C1 segment of cervical spinal cord (tissue), 14 donors: ENCODE measurements around the gene PWWP2B.

Experiments
- DNase-seq, 14 donors: peaks; one replicate each; lab custom pipeline; 2025; lab: John Stamatoyannopoulos, UW

PWWP2B gene

DNA sequence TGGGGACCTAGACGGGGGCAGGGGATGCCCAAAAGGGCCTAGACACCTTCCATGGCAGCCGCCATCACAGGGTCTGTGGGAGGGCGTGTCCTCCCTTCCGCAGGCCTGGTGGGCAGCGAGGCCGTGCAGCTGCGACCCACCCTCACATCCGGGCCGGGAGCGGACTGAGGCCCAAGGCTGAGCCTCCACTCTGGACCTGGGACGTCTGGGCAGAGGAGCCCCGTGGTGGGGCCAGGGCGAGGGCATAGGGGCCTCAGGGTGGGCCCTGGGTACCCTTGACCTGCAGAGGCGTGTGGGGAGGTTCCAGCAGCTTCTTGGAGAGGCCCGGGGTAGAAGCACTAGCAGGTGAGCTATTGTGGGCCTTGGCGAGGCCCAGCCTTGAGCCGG is 49.2 kb downstream of the PWWP2B start:
- DNase-seq: no peak

DNA sequence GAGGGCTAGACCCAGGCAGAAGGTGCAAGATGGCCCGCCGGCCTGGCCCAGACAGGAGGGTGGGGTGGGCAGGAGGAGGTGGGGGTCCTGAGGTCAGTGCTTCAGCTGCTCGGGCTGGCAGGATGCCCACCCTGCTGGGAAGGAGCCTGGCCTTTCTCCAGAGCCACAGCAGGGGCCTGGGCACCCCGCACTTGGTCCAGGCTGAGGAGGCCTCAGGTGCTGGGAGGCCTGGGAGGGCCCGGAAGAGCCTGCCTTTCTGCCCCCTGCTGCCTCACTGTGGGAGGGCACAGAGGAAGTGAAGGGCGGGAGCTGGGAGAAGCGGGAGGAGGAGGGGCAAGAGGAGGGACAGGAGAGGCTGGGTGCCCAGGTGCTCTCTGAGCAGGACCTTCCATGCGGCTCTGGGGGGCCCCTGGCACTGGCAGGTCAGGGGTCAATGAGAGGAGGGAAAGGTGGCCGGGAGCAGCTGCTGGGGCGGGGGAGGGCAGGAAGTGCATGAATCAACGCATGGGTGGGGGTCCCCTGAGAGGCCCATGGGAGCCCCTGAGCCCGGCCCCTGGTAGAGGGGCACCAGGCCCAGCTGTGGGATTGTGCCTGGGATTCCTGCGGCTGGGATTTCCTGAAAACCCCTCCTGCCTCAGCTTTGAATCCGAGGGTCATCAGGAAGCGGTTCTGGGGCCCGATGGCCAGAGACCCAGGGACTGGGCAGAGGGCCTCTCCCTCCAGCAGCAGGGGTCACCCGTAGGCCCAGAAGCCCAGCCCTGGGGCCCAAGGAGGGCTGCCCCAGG is 49.9 kb downstream of the PWWP2B start:
- DNase-seq: no peak

DNA sequence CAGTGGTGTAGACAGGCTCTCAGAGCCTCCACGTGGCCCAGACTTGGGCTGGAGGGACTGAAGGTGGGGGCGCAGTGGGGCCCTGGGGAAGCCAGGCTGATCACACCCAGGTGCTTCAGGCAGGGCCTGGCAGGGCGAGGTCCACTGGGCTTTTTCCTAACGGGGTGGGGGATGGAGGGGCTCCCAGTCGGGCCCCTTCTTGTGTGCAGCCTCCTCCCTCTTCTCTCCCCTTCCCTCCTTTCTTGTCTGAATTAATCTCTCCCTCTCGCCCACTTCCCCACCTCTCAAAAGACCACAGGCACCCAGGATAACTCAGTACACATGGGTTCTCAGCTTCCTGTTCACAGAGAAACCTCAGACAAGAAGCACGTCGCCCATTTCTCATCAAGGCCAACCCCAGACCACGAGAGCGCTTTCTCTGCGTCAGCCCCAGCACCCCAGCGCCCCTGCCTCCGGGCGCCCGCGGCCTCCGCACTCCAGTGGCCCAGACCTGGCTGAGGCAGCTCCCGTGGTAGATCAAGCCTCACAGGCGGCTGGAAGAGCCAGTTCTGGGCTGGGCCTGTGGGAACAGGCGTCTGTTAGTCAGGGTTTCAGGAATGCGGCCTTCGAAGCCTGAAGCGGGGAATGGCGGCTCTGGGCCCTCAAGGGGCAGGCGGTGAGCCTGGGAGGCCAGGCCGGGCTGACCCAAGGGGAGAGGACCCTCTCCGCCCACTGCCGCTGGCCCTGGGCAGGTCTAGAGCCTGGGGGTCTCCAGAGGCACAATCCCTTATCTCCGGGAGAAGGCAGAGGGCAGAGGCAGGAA is 50.6 kb downstream of the PWWP2B start:
- DNase-seq: no peak

DNA sequence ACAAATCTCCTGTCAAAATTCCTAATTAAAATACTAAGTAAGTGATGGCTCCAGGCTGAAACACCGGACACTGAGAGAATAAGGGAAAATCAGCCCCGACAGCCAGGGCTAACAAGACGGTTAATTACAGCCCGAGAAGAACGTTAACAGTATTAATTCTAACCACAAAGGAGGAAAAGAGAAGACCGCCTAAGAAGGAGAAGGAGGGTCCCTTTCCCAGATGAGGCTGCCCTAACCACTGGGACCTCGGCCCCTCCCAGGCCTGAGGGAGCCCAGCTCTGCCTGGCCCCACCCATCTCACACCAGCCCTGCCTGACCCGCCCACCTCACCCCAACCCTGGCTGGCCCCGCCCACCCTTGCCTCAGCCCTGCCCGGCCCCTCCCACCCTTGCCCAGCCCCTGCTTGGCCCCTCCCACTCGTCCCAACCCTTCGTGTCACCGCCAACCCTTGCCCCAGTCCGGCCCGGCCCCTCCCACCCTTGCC is 51.3 kb downstream of the PWWP2B start:
- DNase-seq: no peak

DNA sequence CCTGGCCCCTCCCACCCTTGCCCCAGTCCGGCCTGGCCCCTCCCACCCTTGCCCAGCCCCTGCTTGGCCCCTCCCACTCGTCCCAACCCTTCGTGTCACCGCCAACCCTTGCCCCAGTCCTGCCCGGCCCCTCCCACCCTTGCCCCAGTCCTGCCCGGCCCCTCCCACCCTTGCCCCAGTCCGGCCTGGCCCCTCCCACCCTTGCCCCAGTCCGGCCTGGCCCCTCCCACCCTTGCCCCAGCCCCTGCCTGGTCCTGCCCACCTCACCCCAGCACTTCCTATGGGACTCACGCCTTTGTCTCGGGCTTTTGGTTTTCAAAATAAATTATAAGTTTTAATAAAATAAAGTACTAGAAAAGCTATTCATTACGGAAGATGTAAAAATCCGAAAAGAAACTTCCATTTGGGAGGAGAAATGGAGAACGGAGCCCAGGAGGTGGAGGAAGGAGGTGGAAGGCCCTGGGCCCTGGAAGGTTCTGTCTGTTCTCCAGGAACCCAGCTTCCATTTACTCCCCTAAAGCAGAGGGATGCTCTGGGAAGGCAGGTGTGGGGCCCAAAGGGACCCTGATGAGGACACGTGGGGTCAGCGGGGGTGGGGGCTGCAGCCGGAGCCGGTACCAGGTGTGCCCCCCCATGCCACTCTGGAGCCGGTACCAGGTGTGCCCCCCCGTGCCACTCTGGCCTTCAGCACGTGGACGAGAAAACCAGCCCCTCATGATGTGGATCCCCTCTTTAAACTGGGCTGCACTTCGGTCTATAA is 52.2 kb downstream of the PWWP2B start:
- no peak for DNase-seq

DNA sequence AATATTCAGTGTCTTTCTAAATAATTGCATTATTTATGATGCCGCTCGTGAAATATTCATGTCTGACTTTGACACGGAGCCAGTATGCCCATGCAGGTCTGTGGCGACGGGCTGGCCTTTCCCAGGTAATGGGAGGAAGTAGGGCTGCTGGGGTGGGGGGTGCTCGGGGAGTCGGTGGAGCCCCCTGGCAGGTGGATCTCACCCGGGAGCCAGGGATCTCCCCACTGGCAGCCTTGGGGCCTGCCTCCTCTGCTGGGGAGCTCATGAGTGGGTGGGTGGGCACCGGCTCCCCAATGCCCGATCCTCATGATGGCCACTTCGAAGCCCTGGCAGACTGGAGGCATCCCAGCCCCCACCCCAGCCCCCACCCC is 52.8 kb downstream of the PWWP2B start:
- no peak for DNase-seq

DNA sequence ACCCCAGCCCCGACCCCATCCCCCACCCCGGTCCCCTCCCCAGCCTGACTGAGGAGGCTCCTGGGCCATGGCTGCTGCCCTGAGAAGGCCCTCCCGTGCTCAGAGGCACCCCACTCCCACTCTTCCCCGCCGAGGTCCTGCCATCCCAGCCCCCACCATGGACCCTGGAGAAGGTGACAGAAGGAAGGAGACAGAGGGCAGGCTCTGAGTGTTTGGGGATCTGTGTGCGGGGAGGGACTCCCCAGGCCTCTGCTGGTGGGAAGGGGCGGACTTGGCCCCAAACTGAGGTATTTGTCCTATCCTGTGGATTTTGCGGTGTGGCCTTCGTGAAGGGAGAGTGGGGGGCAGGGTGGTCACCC is 53.4 kb downstream of the PWWP2B start:
- DNase-seq: no peak

DNA sequence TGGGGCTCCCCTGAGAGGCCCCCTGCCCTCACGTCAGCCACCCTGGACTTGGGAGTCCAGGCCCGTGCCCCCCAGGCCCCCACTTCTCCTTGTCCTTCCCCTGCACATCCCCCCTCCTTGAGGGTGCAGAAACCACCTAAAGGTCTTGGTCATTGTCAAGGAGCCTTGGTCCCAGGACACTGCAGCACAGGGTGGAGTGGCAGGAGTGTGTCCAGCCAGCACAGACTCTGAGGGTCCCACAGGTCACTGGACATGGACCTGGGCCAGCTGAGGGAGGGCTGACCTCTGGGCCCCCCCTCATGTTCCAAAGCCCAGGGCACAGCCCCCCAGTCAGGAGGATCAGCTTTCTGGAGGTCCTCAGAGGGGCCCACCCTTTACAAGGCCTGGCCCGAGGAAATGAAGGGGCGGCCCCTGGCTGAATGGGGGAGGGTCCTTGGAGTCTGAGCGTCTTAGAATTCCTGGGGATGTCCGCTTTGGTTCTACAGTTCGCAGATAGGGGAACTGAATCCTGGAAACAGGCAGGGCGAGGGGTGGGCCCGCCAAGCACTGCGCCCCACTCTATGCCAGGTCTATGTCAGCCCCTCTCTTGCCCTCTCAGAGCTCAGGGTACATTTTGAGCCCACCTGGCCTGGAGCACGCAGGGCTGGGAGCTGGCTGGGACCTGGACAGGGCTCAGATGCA is 54.0 kb downstream of the PWWP2B start:
- DNase-seq: no peak

DNA sequence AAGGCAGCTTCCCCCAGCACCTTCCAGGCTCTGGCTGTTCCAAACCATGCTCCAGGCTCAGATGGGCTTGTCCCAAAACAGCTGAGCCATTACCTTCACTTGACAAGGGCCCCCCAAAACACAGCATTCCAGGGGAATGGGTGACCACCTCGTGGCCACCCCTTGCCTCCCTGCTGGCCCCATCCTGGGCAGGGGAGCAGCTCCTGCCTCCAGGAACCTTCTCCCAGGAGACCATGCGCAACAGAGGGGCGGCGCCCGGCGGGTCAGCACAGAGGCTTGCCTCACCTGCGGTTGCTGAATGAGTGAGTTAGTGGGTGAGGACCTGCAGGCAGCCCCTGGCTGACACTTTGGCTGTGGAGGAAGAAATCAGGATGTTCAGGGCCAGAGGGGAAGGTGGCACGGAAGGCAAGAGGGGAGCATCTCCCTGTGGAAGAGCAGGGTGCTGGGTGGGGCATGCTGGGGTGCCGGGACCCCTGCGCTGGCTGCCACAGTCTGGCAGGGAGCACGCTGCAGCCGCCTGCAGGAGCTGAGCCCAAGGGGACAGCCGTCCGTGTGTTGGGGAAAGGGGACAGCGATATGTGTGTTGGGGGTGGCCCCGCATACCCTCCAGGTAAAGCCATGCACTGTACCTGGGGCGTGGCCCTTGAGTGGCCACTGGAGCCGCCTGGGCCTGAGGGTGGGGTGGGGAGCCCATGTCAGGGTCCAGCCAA is 54.7 kb downstream of the PWWP2B start:
- DNase-seq: no peak

DNA sequence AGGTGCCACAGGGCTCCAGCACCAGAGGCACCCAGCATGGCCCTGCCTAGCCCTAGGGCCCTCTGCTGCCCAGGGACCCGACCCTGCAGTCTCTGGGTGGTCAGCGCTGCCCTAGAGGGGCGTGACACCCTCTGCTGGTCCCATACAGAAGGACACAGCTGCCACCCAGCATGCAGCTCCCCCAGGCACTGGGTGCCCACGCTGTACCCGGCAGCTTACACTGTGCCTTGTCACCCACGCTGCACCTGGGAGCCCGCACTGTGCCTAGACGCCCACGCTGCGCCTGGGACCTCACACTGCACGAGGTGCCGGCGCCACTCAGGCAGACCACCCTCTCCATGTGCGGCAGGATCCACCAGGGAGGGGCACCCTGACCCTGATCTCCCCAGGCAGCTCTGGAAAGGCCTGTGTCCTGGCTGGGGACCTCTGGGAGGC is 55.2 kb downstream of the PWWP2B start:
- DNase-seq: no peak

DNA sequence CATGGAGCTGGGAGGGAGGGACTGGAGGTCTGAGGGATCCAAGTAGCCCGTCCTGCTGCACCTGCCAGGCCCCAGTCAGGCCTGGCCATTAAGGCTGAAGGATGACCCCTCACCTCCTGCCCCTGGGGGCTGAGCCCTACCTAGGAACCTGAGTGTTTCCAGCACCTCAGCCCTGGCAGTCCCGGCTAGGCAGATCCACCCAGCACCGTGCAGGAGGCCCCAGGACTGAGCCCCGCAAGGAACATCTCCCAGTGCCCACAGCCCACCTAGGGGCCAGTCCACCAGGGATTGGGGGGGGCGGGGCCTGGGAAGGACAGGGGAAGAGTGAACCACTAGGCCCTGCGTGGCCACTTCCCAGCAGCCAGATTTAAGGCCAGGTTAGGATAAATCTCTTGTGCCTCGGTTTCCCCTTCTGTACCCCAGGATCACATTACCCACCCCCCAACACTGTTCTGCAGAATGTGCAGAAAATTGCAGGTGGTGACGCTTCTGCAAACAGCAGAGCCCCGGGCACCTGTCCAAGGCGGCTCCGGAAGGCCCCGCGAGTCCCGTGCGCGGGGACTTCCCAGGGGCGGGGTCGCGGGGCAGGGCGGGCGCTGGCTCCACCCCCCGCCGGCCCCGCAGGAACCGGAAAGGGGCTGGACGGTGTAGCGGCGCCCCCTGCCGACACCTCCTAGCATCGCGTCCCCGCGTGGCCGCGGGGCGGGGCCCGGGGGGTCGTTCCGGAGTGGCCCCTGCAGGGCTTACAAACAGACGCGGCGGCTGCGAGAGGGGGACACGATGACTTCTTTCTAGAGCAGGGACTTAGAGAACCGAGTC is 55.9 kb downstream of the PWWP2B start:
- peak in 8 of 14 donors; percentile 14 to 75 (median 30) for DNase-seq

DNA sequence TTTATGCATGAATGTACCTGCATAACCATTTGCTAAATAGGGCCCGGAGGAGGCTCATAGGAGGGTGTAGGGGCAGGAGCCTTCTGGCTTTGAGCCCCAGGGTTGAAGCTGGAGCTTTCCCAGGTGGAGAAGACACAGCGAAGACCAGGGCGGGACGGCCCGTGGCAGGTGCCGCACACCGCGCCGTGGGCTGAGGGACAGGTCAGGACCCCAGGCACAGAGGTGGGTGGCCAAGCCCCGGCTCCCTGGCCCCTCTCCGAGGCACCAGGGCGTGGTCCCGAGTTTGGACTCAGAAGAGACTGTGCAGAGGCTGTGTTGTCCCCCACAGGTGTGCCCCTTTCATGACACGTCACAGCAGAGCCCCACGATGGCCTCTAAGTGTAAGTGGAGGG is 56.5 kb downstream of the PWWP2B start:
- no peak for DNase-seq

DNA sequence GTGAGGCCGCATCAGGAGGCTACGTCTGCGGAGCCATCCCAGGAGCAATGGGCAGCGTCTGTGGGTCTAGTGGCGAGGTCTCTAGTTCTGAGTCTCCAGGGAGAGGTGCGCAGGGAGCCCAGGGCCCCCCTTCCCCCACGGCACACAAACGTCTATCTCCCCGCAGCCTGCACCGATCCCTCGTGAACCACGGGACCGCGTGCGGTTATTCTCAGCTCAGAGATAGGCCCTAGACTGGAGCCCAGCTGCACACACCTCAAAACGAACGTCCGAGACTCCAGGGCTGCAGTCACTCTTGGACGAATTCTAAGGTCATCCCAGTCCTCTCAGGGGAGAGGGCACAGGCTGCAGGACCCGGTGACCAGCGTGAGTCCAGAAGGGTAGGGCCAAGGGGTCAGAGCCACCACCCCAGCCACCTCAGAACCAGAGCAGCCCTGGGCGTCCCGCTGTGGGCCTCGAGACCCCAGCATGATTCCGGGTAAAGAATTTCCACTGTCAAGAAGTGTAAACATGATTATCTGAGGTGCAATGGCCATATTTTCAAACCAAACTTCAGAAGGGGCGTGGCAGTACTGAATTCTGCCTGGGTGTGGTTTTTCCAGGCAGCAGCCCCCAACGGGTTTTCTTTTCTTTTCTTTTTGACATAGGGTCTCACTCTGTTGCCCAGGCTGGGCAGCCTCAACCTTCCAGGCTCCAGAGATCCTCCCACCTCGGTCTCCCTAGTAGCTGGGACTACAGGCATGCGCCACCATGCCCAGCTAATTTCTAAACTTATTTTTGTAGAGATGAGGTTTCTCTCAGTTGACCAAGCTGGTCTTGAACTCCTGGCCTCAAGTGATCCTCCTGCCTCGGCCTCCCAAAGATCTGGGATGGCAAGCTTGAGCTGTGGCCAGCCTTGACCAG is 57.5 kb downstream of the PWWP2B start:
- DNase-seq: no peak

DNA sequence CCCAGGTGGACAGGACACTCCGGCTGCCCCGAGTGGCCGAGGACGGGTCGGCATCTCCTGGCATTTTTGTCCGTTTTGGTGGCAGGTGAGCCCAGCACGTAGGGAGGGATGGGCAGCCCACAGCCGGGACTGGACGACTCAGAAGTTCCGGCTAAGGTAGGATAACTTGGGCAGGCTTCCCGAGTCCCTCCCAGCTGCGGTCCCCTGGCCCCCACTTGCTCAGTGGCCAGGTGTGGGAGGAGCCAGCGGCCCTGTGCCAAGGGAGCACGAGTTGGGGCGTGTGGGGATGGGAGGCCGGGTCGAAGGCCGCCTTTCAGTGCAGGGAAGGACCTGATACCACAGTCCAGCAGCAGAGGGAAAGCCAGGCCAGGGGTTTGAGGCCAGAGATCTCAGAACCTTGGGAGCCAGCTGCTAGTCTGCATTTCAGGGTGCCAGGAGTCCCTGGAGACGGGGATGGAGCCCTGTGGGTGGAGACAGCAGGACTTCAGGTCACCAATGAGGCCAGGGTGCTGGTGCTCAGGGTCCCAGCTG is 58.5 kb downstream of the PWWP2B start:
- no peak for DNase-seq

DNA sequence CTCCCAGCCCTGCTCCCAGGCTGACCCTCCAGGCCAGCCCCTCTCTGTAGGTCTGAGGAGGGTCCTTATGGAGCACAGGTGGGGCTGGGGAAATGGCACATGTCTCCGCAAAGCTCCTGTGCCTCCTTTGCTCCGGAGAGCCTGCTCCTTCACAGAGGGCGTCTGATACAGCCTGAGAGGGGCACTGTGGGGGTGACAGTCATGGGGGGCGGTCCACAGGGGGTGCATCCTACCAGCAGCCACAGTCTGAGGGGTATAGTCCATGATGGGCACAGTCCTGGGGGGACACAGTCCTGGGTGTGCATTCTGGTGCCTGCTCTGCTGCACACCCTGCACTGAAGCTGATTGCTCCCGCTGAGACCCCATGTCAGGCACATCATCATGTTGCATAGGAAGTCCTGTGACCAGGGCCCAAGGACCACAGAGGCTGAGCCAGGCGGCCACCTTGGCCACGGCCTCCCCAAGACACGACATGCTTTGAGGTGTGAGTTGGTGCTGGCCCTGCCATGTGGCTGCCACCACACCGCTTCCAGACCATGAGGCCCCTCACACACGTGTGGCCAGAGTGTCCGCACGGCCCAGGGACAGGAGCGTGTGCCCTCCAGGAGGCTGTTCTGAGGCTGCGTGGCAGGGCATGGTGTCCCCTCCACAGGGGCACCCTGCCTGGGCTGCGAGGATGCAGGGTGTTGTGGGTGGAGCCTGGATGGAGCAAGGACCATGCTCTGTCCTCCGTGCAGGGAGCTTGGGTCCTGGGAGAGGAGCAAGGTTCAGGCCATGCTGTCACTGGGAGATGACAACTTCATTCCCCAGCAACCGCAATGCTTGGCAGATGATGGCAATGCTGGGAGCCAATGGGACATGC is 59.2 kb downstream of the PWWP2B start:
- no peak for DNase-seq

DNA sequence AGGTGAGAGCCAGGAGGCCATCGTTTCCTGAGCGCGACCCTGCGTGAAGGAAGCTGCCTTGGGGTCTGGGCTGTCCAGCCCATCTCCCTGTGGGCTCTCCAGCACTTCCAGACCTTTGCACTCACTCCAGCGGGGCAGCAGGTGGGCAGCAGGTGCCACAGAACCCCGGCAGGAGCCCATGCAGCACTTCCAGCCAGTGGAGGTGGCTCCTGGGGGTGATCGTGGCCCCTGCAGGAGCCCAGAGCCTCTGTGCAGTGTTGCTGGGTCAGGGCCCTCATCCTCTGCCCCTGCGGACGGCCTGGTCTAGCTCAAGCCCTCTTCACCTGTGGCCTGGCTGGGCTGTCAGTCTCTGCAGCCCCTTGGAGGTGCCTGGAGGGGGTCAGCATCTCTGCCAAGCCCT is 59.9 kb downstream of the PWWP2B start:
- no peak for DNase-seq

DNA sequence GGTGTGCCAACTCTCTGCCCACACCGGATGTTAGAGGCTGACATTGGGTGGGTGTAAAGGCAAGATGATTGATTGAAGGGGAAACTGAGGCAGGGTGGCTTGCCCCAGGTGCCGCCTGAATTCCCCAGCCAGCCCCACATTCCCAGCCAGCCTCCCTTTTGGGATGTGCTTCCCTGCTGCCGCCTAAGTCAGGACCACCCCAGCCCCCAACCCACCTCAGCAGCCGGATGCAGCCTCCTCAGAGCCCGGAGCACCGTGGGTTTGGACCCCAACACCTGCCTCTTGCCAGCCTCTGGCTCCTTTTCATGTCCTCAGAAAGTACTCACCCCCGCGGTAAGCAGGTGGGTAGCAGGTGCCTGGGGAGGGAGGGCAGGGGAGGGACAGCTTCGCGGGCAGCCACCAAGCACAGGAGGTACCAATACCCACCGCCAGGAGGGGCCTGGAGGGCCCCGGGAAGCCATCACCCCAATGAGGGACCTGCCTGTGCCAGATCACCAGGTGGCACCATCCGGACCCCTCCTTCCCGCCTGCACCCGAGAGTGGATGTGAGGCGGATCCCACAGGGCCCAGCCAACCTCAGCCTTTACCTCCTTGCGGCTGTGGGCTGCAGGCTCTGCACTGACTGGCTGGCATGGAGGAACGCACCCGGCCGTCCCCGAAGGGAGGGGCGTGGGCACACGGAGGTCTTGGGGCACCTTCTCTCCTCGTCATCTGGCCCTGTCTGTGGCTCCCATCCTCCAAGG is 60.5 kb downstream of the PWWP2B start:
- no peak for DNase-seq
